ENCODE data around the gene CIPC. TPM values are rescaled to one million over a fixed set of nuclear protein-coding genes. Genes with fewer than 3 reads are reported as not detected.
A peak's percentile ranks its signal among the peaks of the same experiment; 100 is the strongest.

Gene CIPC
- total RNA-seq, 1 experiment from 2014 or later, result 31.1 TPM

- no peaks in the 10 kb centered on the region for H3K27me3 ChIP-seq (replicated peaks; ENCODE audit: insufficient read depth, low read depth, low read length, poor library complexity)
- TF ChIP-seq CTCF (conservative IDR thresholded peaks at IDR 0.05; ENCODE audit: low read depth, low read length), result no peak
- no peak for TF ChIP-seq EZH2 (IDR thresholded peaks at IDR 0.05; ENCODE audit: borderline replicate concordance, low read depth, low read length, poor library complexity, severe bottlenecking)
- ChIA-PET POLR2A (ENCODE audit: low non-redundant PET) (no interaction called here), CTCF (no interaction called here)
- H3K4me3 ChIP-seq (ENCODE audit: low read depth, low read length, poor library complexity, severe bottlenecking), result no peak overlapping the region
- no peak for DNase-seq (ENCODE audit: low spot score)
- intact Hi-C loops (cut with micrococcal nuclease; ENCODE audit: unreplicated experiment), result no loop called here
- H3K9me3 ChIP-seq (ENCODE audit: low read depth, low read length, poor library complexity, severe bottlenecking), result no peaks in the 10 kb centered on the region
- no peak overlapping the region for H3K27ac ChIP-seq (ENCODE audit: low read depth, low read length, poor library complexity, severe bottlenecking)
- no TSS peak for BruUV-seq (replicated peaks)
- peaks cover 38% of the 10 kb centered on the region for H3K36me3 ChIP-seq (ENCODE audit: insufficient read depth, low read length, poor library complexity, severe bottlenecking)
- peaks cover 26% of the 10 kb centered on the region for H3K4me1 ChIP-seq (ENCODE audit: insufficient read depth, low read length, poor library complexity, severe bottlenecking)
Observed at GRCh38 chr14:77114609-77115008, 16.6 kb downstream of the CIPC start.

GRCh38 chr14:77116172-77116817 lies 18.2 kb downstream of the CIPC start:
- ChIA-PET POLR2A (ENCODE audit: low non-redundant PET) (no interaction called here), CTCF (interaction anchor here (0.6 kb wide), 1 partner anchor 246 kb away, joined by 3 read pairs; no protein-coding TSS in a partner anchor)
- no peak for TF ChIP-seq CTCF (conservative IDR thresholded peaks at IDR 0.05; ENCODE audit: low read depth, low read length)
- TF ChIP-seq EZH2 (IDR thresholded peaks at IDR 0.05; ENCODE audit: borderline replicate concordance, low read depth, low read length, poor library complexity, severe bottlenecking), result no peak
- Histone ChIP-seq H3K27ac (ENCODE audit: low read depth, low read length, poor library complexity, severe bottlenecking) (no peak overlapping the region), H3K4me1 (ENCODE audit: insufficient read depth, low read length, poor library complexity, severe bottlenecking) (peaks cover 9% of the 10 kb centered on the region), H3K36me3 (ENCODE audit: insufficient read depth, low read length, poor library complexity, severe bottlenecking) (peaks cover 38% of the 10 kb centered on the region), H3K4me3 (ENCODE audit: low read depth, low read length, poor library complexity, severe bottlenecking) (no peak overlapping the region), H3K9me3 (ENCODE audit: low read depth, low read length, poor library complexity, severe bottlenecking) (no peaks in the 10 kb centered on the region), H3K27me3 (replicated peaks; ENCODE audit: insufficient read depth, low read depth, low read length, poor library complexity) (no peaks in the 10 kb centered on the region)
- BruUV-seq (replicated peaks), result TSS peak; percentile 16
- DNase-seq (ENCODE audit: low spot score), result no peak
- intact Hi-C loops (cut with micrococcal nuclease; ENCODE audit: unreplicated experiment), result no loop called here

- H3K4me1 ChIP-seq (ENCODE audit: insufficient read depth, low read length, poor library complexity, severe bottlenecking), result peaks cover 8% of the 10 kb centered on the region
- intact Hi-C loops (cut with micrococcal nuclease; ENCODE audit: unreplicated experiment), result no loop called here
Observed at GRCh38 chr14:77119851-77120250, 21.8 kb downstream of the CIPC start.

More at GRCh38 chr14:77119851-77120250, 21.8 kb downstream of the CIPC start:
- Histone ChIP-seq H3K27ac (ENCODE audit: low read depth, low read length, poor library complexity, severe bottlenecking) (no peak overlapping the region), H3K27me3 (replicated peaks; ENCODE audit: insufficient read depth, low read depth, low read length, poor library complexity) (no peaks in the 10 kb centered on the region), H3K4me3 (ENCODE audit: low read depth, low read length, poor library complexity, severe bottlenecking) (no peak overlapping the region), H3K36me3 (ENCODE audit: insufficient read depth, low read length, poor library complexity, severe bottlenecking) (peaks cover 10% of the 10 kb centered on the region), H3K9me3 (ENCODE audit: low read depth, low read length, poor library complexity, severe bottlenecking) (no peaks in the 10 kb centered on the region)
- CTCF ChIA-PET, result no interaction called here
- TF ChIP-seq CTCF (conservative IDR thresholded peaks at IDR 0.05; ENCODE audit: low read depth, low read length) (no peak), EZH2 (IDR thresholded peaks at IDR 0.05; ENCODE audit: borderline replicate concordance, low read depth, low read length, poor library complexity, severe bottlenecking) (no peak)
- POLR2A ChIA-PET (ENCODE audit: low non-redundant PET), result no interaction called here
- no TSS peak for BruUV-seq (replicated peaks)
- no peak for DNase-seq (ENCODE audit: low spot score)
